ENCODE measurements around the gene CHD2. TPM values are rescaled to one million over a fixed set of nuclear protein-coding genes. Genes with fewer than 3 reads are reported as not detected.

CHD2 gene
- total RNA-seq, 1 experiment from 2014 or later, result 101 TPM

GRCh38 chr15:92903966-92904721 is 4.0 kb downstream of the CHD2 start (continued):
- peak; percentile 95 for TF ChIP-seq ERG (CRISPR knock-in tag; IDR thresholded peaks at IDR 0.05)
- 0 out of 2 replicates have a peak, but pooled peaks have one; percentile 38 for TF ChIP-seq ZNF317 (CRISPR knock-in tag; IDR thresholded peaks at IDR 0.05; ENCODE audit: borderline replicate concordance, low read depth)
- TF ChIP-seq CREB1 (CRISPR knock-in tag; IDR thresholded peaks at IDR 0.05), result peak; percentile 93; the same call in 1 of the 2 replicates

GRCh38 chr15:92904722-92905571 is 4.8 kb downstream of the CHD2 start:
- Mint-ChIP-seq H3K27ac (peak overlapping the region; percentile 97), H3K4me1 (peaks cover 56% of the 10 kb centered on the region), H3K9me3 (no peaks in the 10 kb centered on the region), H3K36me3 (peaks cover 31% of the 10 kb centered on the region), H3K4me3 (peak overlapping the region; percentile 95), H3K27me3 (ENCODE audit: low read depth) (no peaks in the 10 kb centered on the region; the same call in 1 of the 2 replicates)
- ChIA-PET POLR2A (interaction anchor here (0.6 to 2.4 kb wide), 3 partner anchors 23 to 96 kb away, joined by 4 to 26 read pairs (median 8); no protein-coding TSS in a partner anchor), CTCF (interaction anchor here (1.2 kb wide), 1 partner anchor 107 kb away, joined by 3 read pairs; no protein-coding TSS in a partner anchor)
- TF ChIP-seq SMAD4 (CRISPR knock-in tag; IDR thresholded peaks at IDR 0.05), result no peak
- TF ChIP-seq STAT6 (CRISPR knock-in tag; conservative IDR thresholded peaks at IDR 0.05; ENCODE audit: low read depth), result no peak
- TF ChIP-seq MYBL2 (CRISPR knock-in tag; IDR thresholded peaks at IDR 0.05), result no peak
- no peak for TF ChIP-seq SP1 (CRISPR knock-in tag; conservative IDR thresholded peaks at IDR 0.05)
- no peak for TF ChIP-seq NFYB (CRISPR knock-in tag; conservative IDR thresholded peaks at IDR 0.05; ENCODE audit: low read depth)
- no peak for TF ChIP-seq ZNF263 (CRISPR knock-in tag; IDR thresholded peaks at IDR 0.05; ENCODE audit: low read depth)
- DNase-seq (ENCODE audit: low spot score), result no peak
- no peak for ATAC-seq

GRCh38 chr15:92906020-92906419 is 5.9 kb downstream of the CHD2 start:
- ChIA-PET POLR2A (interaction anchor here (1.0 to 2.4 kb wide), 2 partner anchors 24 to 96 kb away, joined by 5 to 8 read pairs; no protein-coding TSS in a partner anchor), CTCF (interaction anchor here (1.0 to 3.5 kb wide), 2 partner anchors 11 to 109 kb away, joined by 3 to 19 read pairs; no protein-coding TSS in a partner anchor)
- peaks cover 7% of the 10 kb centered on the region; the same call in 1 of the 2 replicates for H3K27me3 Mint-ChIP-seq (ENCODE audit: low read depth)
- no peaks in the 10 kb centered on the region for H3K9me3 Mint-ChIP-seq
- no peak for ATAC-seq
- peak overlapping the region; percentile 11 for H3K27ac Mint-ChIP-seq
- H3K4me3 Mint-ChIP-seq, result peak overlapping the region; percentile 95
- H3K36me3 Mint-ChIP-seq, result peaks cover 30% of the 10 kb centered on the region
- H3K4me1 Mint-ChIP-seq, result peaks cover 65% of the 10 kb centered on the region
- no peak for DNase-seq (ENCODE audit: low spot score)
- TF ChIP-seq NFYB (CRISPR knock-in tag; conservative IDR thresholded peaks at IDR 0.05; ENCODE audit: low read depth), result no peak
- TF ChIP-seq PRDM15 (CRISPR knock-in tag; IDR thresholded peaks at IDR 0.05), result no peak
- TF ChIP-seq ZSCAN18 (CRISPR knock-in tag; IDR thresholded peaks at IDR 0.05), result no peak
- no peak for TF ChIP-seq NR1H2 (CRISPR knock-in tag; IDR thresholded peaks at IDR 0.05)
- TF ChIP-seq ZNF121 (CRISPR knock-in tag; IDR thresholded peaks at IDR 0.05), result no peak
- no peak for TF ChIP-seq IRF2 (CRISPR knock-in tag; IDR thresholded peaks at IDR 0.05; ENCODE audit: borderline replicate concordance, low read depth)
- TF ChIP-seq EMX1 (CRISPR knock-in tag; IDR thresholded peaks at IDR 0.05), result no peak
- no peak for TF ChIP-seq CTCF (IDR thresholded peaks at IDR 0.05)

Measured in WTC11 (cell line).